Retinal pigment epithelial cell (primary cell): ENCODE results near the gene WNT7B.

Experiments used
- DNase-seq: peaks from one replicate; pipeline ENCODE4 v3.0.0-alpha.2; 2010; ENCODE audit warnings: low read depth
- H3K4me3 ChIP-seq: 2 replicates; pipeline ENCODE4 v1.5.1; 2011; ENCODE audit warnings: mild to moderate bottlenecking, low read length, control low read depth, moderate library complexity
- TF ChIP-seq, protein P1 (sequence below): conservative IDR thresholded peaks from 2 replicates; pipeline ENCODE4 v1.5.1; 2011; ENCODE audit warnings: low read depth, low read length, control low read depth, inconsistent platforms

The WNT7B gene

GRCh38 chr22:45884201-45885062 lies 92.5 kb downstream of the WNT7B start:
- TF ChIP-seq, protein P1, sequence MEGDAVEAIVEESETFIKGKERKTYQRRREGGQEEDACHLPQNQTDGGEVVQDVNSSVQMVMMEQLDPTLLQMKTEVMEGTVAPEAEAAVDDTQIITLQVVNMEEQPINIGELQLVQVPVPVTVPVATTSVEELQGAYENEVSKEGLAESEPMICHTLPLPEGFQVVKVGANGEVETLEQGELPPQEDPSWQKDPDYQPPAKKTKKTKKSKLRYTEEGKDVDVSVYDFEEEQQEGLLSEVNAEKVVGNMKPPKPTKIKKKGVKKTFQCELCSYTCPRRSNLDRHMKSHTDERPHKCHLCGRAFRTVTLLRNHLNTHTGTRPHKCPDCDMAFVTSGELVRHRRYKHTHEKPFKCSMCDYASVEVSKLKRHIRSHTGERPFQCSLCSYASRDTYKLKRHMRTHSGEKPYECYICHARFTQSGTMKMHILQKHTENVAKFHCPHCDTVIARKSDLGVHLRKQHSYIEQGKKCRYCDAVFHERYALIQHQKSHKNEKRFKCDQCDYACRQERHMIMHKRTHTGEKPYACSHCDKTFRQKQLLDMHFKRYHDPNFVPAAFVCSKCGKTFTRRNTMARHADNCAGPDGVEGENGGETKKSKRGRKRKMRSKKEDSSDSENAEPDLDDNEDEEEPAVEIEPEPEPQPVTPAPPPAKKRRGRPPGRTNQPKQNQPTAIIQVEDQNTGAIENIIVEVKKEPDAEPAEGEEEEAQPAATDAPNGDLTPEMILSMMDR: no peak
- no peak overlapping the region for H3K4me3 ChIP-seq
- no peak for DNase-seq

GRCh38 chr22:45883811-45884170 lies 93.2 kb downstream of the WNT7B start:
- TF ChIP-seq, protein P1: no peak
- no peak for DNase-seq
- H3K4me3 ChIP-seq: no peak overlapping the region

DNA sequence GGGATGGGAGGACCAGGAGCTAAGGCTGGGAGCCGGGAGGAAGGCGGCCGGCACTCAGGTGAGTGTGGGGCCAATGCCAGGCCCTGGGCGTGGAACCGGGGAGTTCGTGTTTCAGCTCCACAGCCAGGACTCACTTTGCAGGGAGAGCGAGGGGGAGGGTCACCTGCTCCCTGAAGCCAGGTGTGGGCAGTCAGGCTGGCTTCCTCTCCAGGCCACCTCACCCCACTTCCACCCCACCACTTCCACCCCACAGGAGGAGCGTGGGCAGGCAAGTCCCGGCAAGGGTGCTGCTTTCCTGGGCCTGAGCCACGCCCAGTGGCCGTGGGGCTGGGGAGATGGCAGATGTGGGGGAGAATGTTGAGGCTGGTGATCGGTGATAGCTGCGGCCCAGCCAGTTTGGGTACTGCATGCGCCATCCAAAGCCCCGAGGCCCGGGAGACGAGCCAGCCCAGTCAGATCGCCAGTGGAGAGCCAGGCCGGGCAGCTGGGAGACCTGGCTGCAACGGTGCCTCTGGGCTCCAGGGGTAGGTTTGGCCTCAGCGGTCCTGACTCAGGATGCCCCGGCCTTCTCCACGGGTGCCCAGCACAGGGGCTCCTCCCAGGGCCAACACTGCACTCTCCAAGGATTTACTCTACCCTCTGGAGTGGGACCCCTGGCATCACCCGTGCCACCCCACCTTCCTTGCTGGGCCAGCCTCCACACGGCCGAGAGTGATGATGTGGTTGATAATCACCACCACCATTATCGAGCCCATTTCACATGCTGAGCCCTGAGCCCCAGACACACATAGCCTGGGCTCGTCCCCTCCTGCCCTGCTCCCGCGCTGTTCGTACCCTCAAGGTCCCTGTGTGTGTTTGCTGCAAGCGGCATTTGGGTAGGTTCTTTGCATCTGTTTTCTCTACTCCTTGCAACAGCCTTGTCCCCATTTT lies 93.8 kb downstream of the WNT7B start:
- DNase-seq: no peak
- H3K4me3 ChIP-seq: no peak overlapping the region
- TF ChIP-seq, protein P1: no peak

DNA sequence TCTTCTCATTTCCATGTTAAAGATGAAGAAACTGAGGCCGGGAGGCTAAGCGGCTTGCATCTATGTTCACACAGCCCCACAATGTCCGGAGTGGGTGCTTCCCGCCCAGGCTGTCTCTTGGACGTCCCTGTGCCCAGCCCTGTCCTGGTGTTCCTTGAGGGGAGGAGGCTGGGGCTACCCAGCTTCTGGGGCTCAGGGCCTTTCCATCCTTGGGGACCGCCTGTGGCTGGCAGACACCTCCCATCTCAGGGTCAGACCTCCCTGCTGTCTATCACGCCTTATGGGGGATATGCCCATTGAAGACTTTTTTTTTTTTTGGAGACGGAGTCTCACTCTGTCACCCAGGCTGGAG lies 95.5 kb downstream of the WNT7B start:
- no peak overlapping the region for H3K4me3 ChIP-seq
- DNase-seq: no peak
- TF ChIP-seq, protein P1: no peak

DNA sequence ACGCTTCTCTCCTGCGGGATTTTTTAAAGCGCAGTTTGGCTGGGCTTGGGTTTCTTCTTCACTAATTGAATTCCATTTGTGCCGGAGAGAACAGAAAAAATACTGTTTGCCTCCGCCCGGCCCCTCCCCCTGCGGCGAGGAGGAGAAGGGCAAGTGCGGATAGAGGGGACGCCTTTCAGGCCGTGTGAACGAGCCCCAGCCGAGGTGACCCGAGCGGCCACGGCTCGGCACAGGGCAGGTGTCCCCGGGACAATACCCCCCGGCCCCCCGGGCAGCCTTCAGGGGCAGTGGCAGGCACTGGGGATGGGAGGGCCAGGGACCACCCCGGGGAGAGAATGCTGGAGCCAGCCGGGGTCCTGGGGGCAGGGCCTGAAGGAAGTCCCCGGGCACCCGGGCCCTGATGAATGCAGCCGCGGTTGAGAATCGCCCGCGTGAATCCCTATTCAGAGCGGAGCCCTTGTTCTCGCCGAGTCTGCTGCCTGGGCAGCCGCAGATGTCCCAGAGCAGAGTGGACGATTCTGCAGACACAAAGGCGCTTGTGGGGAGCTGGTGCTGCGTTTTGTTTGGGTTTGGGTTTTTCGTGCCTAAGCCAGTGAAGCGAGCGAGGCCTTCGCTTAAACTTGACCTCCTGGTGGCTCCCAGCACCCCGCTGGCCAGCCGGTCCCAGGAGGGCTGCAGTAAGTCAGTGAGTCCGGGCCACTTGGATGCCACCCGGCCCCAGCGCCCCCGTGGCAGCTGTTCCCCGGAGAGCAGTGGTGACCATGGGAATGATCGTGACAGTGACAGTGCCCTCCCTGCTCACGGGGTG lies 96.0 kb downstream of the WNT7B start:
- TF ChIP-seq, protein P1: no peak
- H3K4me3 ChIP-seq: no peak overlapping the region
- no peak for DNase-seq

GRCh38 chr22:45880091-45880715 lies 96.8 kb downstream of the WNT7B start:
- TF ChIP-seq, protein P1: no peak
- H3K4me3 ChIP-seq: no peak overlapping the region
- DNase-seq: no peak
